Measurements from ENCODE around the gene UNC50. TPM values are rescaled to one million over a fixed set of nuclear protein-coding genes. Genes with fewer than 3 reads are reported as not detected.

The UNC50 gene
- total and polyA plus RNA-seq, 2 donors (not counting 1 experiment from before 2014, with no cell fraction given): 64.1 to 71.4 TPM

DNA sequence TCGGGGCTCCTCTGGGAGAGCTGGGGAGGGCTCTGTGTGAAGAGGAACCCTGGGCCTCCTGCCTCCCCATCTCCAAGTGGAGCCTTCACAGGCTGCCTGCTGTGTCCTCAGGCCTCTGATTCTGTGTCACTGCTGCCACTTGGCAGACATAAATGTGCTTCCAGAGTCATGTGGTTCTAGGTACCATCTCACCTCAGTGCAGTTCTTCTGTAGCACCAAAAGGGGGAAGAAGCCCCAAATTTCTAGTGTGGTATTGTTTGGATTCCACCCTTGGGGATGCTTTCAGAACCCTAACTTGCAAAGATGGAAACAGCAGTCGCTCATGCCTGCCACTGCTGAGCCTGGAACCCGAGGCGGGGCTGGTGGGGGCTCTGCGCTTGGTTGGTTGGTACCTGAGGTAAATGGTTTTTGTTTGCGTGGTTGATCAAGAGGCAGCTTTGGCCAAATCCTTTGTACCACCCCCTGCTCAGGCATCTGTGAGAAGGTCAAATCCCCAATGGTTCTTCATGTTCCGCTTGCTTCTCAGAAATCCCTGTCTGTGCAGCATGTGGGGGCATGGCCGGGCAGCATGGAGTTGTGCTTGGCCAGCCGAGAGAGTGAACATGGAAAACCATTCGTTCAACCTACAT, 27.6 kb upstream of the UNC50 start:
- no peaks in the 10 kb centered on the region for H3K79me2 ChIP-seq (ENCODE audit: control insufficient read depth, insufficient read depth, low read length)
- H3K9ac ChIP-seq (ENCODE audit: insufficient read depth, low read length): no peak overlapping the region
- no peak for TF ChIP-seq EZH2 (IDR thresholded peaks at IDR 0.05; ENCODE audit: low read length, missing control alignments)
- TF ChIP-seq, protein P1, sequence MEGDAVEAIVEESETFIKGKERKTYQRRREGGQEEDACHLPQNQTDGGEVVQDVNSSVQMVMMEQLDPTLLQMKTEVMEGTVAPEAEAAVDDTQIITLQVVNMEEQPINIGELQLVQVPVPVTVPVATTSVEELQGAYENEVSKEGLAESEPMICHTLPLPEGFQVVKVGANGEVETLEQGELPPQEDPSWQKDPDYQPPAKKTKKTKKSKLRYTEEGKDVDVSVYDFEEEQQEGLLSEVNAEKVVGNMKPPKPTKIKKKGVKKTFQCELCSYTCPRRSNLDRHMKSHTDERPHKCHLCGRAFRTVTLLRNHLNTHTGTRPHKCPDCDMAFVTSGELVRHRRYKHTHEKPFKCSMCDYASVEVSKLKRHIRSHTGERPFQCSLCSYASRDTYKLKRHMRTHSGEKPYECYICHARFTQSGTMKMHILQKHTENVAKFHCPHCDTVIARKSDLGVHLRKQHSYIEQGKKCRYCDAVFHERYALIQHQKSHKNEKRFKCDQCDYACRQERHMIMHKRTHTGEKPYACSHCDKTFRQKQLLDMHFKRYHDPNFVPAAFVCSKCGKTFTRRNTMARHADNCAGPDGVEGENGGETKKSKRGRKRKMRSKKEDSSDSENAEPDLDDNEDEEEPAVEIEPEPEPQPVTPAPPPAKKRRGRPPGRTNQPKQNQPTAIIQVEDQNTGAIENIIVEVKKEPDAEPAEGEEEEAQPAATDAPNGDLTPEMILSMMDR (conservative IDR thresholded peaks at IDR 0.05 in 1 of 2, IDR thresholded peaks at IDR 0.05 in 1 of 2; ENCODE audit: low read depth in 1 of 2, low read length in 2 of 2): no peak
- no peaks in the 10 kb centered on the region for H3K4me1 ChIP-seq (ENCODE audit: control insufficient read depth, extremely low read depth, insufficient read depth, low read length)
- H3K36me3 ChIP-seq (ENCODE audit: control insufficient read depth, insufficient read depth, low read length): no peaks in the 10 kb centered on the region
- H3K27ac ChIP-seq (ENCODE audit: insufficient read depth, low read length): no peak overlapping the region
- no peaks in the 10 kb centered on the region for H3K9me3 ChIP-seq (ENCODE audit: control insufficient read depth, insufficient read depth, low read depth, low read length)
- H3K27me3 ChIP-seq (ENCODE audit: control insufficient read depth, insufficient read depth, low read length): no peaks in the 10 kb centered on the region
- DNase-seq (ENCODE audit: low read depth in 2 of 2): no peak
- no peak overlapping the region for H3K4me2 ChIP-seq (ENCODE audit: extremely low read depth, insufficient read depth, low read length)
- no peak overlapping the region for H3K4me3 ChIP-seq (replicated peaks in 1 of 4; ENCODE audit: control extremely low read depth in 1 of 4, insufficient read depth in 1 of 4, low read depth in 3 of 4, low read length in 4 of 4)
- H4K20me1 ChIP-seq (ENCODE audit: control insufficient read depth, extremely low read depth, insufficient read depth, low read length): no peaks in the 10 kb centered on the region
- no peak overlapping the region for H2AFZ ChIP-seq (ENCODE audit: low read length)

DNA sequence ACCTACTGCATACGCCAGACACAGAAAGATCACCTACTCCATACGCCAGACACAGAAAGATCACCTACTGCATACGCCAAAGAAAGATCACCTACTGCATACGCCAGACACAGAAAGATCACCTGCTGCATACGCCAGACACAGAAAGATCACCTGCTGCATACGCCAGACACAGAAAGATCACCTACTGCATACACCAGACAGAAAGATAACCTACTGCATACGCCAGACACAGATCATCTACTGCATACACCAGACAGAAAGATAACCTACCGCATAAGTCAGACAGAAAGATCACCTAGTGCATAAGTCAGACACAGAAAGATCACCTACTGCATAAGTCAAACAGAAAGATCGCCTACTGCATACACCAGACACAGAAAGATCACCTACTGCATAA, 25.9 kb upstream of the UNC50 start:
- H3K4me2 ChIP-seq (ENCODE audit: extremely low read depth, insufficient read depth, low read length): no peak overlapping the region
- TF ChIP-seq EZH2 (IDR thresholded peaks at IDR 0.05; ENCODE audit: low read length, missing control alignments): no peak
- H2AFZ ChIP-seq (ENCODE audit: low read length): no peak overlapping the region
- H3K27ac ChIP-seq (ENCODE audit: insufficient read depth, low read length): no peak overlapping the region
- no peaks in the 10 kb centered on the region for H3K27me3 ChIP-seq (ENCODE audit: control insufficient read depth, insufficient read depth, low read length)
- H3K4me1 ChIP-seq (ENCODE audit: control insufficient read depth, extremely low read depth, insufficient read depth, low read length): no peaks in the 10 kb centered on the region
- no peaks in the 10 kb centered on the region for H3K36me3 ChIP-seq (ENCODE audit: control insufficient read depth, insufficient read depth, low read length)
- no peak overlapping the region for H3K4me3 ChIP-seq (replicated peaks in 1 of 4; ENCODE audit: control extremely low read depth in 1 of 4, insufficient read depth in 1 of 4, low read depth in 3 of 4, low read length in 4 of 4)
- DNase-seq (ENCODE audit: low read depth in 2 of 2): no peak
- H3K9me3 ChIP-seq (ENCODE audit: control insufficient read depth, insufficient read depth, low read depth, low read length): no peaks in the 10 kb centered on the region
- no peak overlapping the region for H3K9ac ChIP-seq (ENCODE audit: insufficient read depth, low read length)
- no peaks in the 10 kb centered on the region for H4K20me1 ChIP-seq (ENCODE audit: control insufficient read depth, extremely low read depth, insufficient read depth, low read length)
- H3K79me2 ChIP-seq (ENCODE audit: control insufficient read depth, insufficient read depth, low read length): no peaks in the 10 kb centered on the region

DNA sequence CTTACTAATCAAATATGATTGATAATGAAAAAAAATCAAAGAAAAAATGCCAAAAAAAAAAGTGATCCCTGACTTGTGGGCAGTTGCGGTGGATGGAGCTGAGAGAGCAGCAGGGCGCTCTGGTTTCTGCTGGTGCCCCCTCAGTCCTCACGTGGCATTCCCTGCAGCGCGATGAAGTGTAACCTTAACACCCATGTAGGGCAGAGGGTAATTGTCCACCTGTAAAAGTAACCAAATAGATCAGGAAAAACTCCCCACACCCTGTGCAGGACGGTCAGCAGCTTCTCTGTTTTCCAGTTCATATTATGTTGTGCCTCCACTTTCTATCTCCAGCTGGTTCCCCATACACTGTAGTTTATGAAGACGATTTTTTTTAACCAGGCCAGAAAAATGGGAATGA, 25.1 kb upstream of the UNC50 start:
- no peak for DNase-seq (ENCODE audit: low read depth in 2 of 2)
- no peak overlapping the region for H2AFZ ChIP-seq (ENCODE audit: low read length)
- H3K36me3 ChIP-seq (ENCODE audit: control insufficient read depth, insufficient read depth, low read length): no peaks in the 10 kb centered on the region
- H4K20me1 ChIP-seq (ENCODE audit: control insufficient read depth, extremely low read depth, insufficient read depth, low read length): no peaks in the 10 kb centered on the region
- TF ChIP-seq, protein P1 (conservative IDR thresholded peaks at IDR 0.05 in 1 of 2, IDR thresholded peaks at IDR 0.05 in 1 of 2; ENCODE audit: low read depth in 1 of 2, low read length in 2 of 2): no peak
- no peak for TF ChIP-seq EZH2 (IDR thresholded peaks at IDR 0.05; ENCODE audit: low read length, missing control alignments)
- no peaks in the 10 kb centered on the region for H3K27me3 ChIP-seq (ENCODE audit: control insufficient read depth, insufficient read depth, low read length)
- no peaks in the 10 kb centered on the region for H3K79me2 ChIP-seq (ENCODE audit: control insufficient read depth, insufficient read depth, low read length)
- H3K4me2 ChIP-seq (ENCODE audit: extremely low read depth, insufficient read depth, low read length): no peak overlapping the region
- no peak overlapping the region for H3K27ac ChIP-seq (ENCODE audit: insufficient read depth, low read length)
- H3K4me1 ChIP-seq (ENCODE audit: control insufficient read depth, extremely low read depth, insufficient read depth, low read length): no peaks in the 10 kb centered on the region
- no peak overlapping the region for H3K4me3 ChIP-seq (replicated peaks in 1 of 4; ENCODE audit: control extremely low read depth in 1 of 4, insufficient read depth in 1 of 4, low read depth in 3 of 4, low read length in 4 of 4)
- H3K9me3 ChIP-seq (ENCODE audit: control insufficient read depth, insufficient read depth, low read depth, low read length): no peaks in the 10 kb centered on the region
- no peak overlapping the region for H3K9ac ChIP-seq (ENCODE audit: insufficient read depth, low read length)
